Prostate gland (tissue), 2 donors: ENCODE measurements around the gene GJB1. TPM values are rescaled to one million over a fixed set of nuclear protein-coding genes. Genes with fewer than 3 reads are reported as not detected.

Experiments
- DNase-seq: peaks from one replicate; pipeline ENCODE4 v3.0.0-alpha.2; 2019; ENCODE audit warnings: low spot score
- H3K27ac ChIP-seq, 2 donors: fragments of 200-600 bp; sonication (generic); 2 replicates each; pipeline ENCODE4 v1.5.1; 2017 to 2019
- H3K27me3 ChIP-seq: fragments of 200-600 bp; sonication (generic); replicated peaks from 2 replicates; pipeline ENCODE4 v1.5.1; 2019; ENCODE audit not compliant: insufficient read depth
- H3K36me3 ChIP-seq, 2 donors: fragments of 200-600 bp; sonication (generic); 1 replicate in 1 of 2; 2 replicates in 1 of 2; pipeline versions ENCODE4 v1.5.1 to v1.8.1; 2017 to 2019
- H3K4me1 ChIP-seq: fragments of 200-600 bp; sonication (generic); replicated peaks from 2 replicates; pipeline ENCODE4 v1.5.1; 2019
- H3K4me3 ChIP-seq, 2 donors: fragments of 200-600 bp; sonication (generic); 2 replicates each; pipeline ENCODE4 v1.5.1; 2017 to 2019
- H3K9me3 ChIP-seq: fragments of 200-600 bp; sonication (generic); 2 replicates; pipeline ENCODE4 v1.5.1; 2017
- CTCF ChIP-seq, 4 experiments: fragments of 200-600 bp in 2 of 4; fragments of 450-650 bp in 2 of 4; sonication (generic) in 2 of 4; IDR thresholded peaks; 1 replicate in 3 of 4; 2 replicates in 1 of 4; pipeline ENCODE4 v1.5.1; 2016 to 2019; ENCODE audit warnings: antibody characterized with exemption in 4 of 4, mild to moderate bottlenecking in 2 of 4, moderate library complexity in 2 of 4
- POLR2A ChIP-seq: fragments of 450-650 bp; IDR thresholded peaks from one replicate; pipeline ENCODE4 v1.6.1; 2016; ENCODE audit warnings: antibody characterized with exemption, mild to moderate bottlenecking
- POLR2AphosphoS5 ChIP-seq: sonication (generic); formaldehyde crosslinking; IDR thresholded peaks from one replicate; pipeline ENCODE4 v1.6.1; 2017; ENCODE audit warnings: antibody characterized with exemption
- WGBS: methylation state at CpG from one replicate; pipeline ENCODE4 v1.1.5; 2018; 5-methylcytosine and 5-hydroxymethylcytosine counted together
- intact Hi-C: fragments of 100-400 bp; cut with DNase I; formaldehyde crosslinking; loops from one replicate; pipeline ENCODE4 v1.14.2; 2022
- total RNA-seq, 2 donors: library from RNA; depleted of rRNA; stranded (reverse); fragments of >200 nt; gene quantifications; one replicate each; pipeline ENCODE4 v1.1.0, GENCODE V29; 2016

GJB1 gene
- total RNA-seq, 2 donors from 2014 or later = 28.3 to 57.6 TPM

GRCh38 chrX:71227370-71228062 lies 4.5 kb downstream of the GJB1 start:
- DNase-seq = no peak
- H3K27ac ChIP-seq = no peak overlapping the region
- no peaks in the 10 kb centered on the region for H3K9me3 ChIP-seq
- TF ChIP-seq POLR2AphosphoS5 (no peak), POLR2A (no peak), CTCF (IDR thresholded peaks at IDR 0.05) (no peak)
- intact Hi-C loops = no loop called here
- H3K27me3 ChIP-seq = no peaks in the 10 kb centered on the region
- no peaks in the 10 kb centered on the region for H3K4me1 ChIP-seq
- H3K36me3 ChIP-seq = no peaks in the 10 kb centered on the region
- WGBS = 71% methylated on average over 5 of the region's 5 CpGs
- H3K4me3 ChIP-seq = no peak overlapping the region

GRCh38 chrX:71228063-71228642 lies 5.1 kb downstream of the GJB1 start:
- H3K4me3 ChIP-seq = no peak overlapping the region
- no peaks in the 10 kb centered on the region for H3K27me3 ChIP-seq
- H3K27ac ChIP-seq = no peak overlapping the region
- intact Hi-C loops = no loop called here
- no peaks in the 10 kb centered on the region for H3K4me1 ChIP-seq
- no peaks in the 10 kb centered on the region for H3K9me3 ChIP-seq
- DNase-seq = no peak
- no peak for TF ChIP-seq CTCF (IDR thresholded peaks at IDR 0.05)
- no peak for TF ChIP-seq POLR2AphosphoS5
- no peak for TF ChIP-seq POLR2A
- 86% methylated on average over 1 of the region's 1 CpG for WGBS
- no peaks in the 10 kb centered on the region for H3K36me3 ChIP-seq

- Histone ChIP-seq H3K9me3 (no peaks in the 10 kb centered on the region), H3K36me3 (no peaks in the 10 kb centered on the region), H3K4me3 (no peak overlapping the region), H3K4me1 (no peaks in the 10 kb centered on the region), H3K27ac (no peak overlapping the region), H3K27me3 (no peaks in the 10 kb centered on the region)
- TF ChIP-seq POLR2AphosphoS5 (no peak), POLR2A (no peak), CTCF (IDR thresholded peaks at IDR 0.05) (no peak)
- WGBS = 85% methylated on average over 2 of the region's 3 CpGs
- intact Hi-C loops = no loop called here
- DNase-seq = no peak
These were observed 12.5 kb downstream of the GJB1 start for GRCh38 chrX:71235482-71235881.

- WGBS = 100% methylated on average over 1 of the region's 1 CpG
- no peak overlapping the region for H3K27ac ChIP-seq
- TF ChIP-seq CTCF (IDR thresholded peaks at IDR 0.05) = no peak
- TF ChIP-seq POLR2AphosphoS5 = no peak
- TF ChIP-seq POLR2A = no peak
- no peaks in the 10 kb centered on the region for H3K9me3 ChIP-seq
- no peaks in the 10 kb centered on the region for H3K4me1 ChIP-seq
- no peaks in the 10 kb centered on the region for H3K27me3 ChIP-seq
- no peaks in the 10 kb centered on the region for H3K36me3 ChIP-seq
- no peak for DNase-seq
- H3K4me3 ChIP-seq = no peak overlapping the region
- intact Hi-C loops = no loop called here
These were observed 13.8 kb downstream of the GJB1 start for GRCh38 chrX:71236836-71237235.

GRCh38 chrX:71239781-71240180 lies 16.8 kb downstream of the GJB1 start:
- WGBS = 94% methylated on average over 3 of the region's 3 CpGs
- intact Hi-C loops = loop anchor here (10.0 kb wide), 1 partner anchor 55 kb away; no protein-coding TSS in a partner anchor
- Histone ChIP-seq H3K27ac (no peak overlapping the region), H3K36me3 (no peaks in the 10 kb centered on the region), H3K4me1 (no peaks in the 10 kb centered on the region), H3K9me3 (no peaks in the 10 kb centered on the region), H3K27me3 (no peaks in the 10 kb centered on the region), H3K4me3 (no peak overlapping the region)
- DNase-seq = no peak
- TF ChIP-seq POLR2AphosphoS5 = no peak
- no peak for TF ChIP-seq CTCF (IDR thresholded peaks at IDR 0.05)
- TF ChIP-seq POLR2A = no peak
